Lower leg skin (tissue), 3 donors: ENCODE data around the gene FRAS1.

ENCODE experiments used
- POLR2A ChIP-seq, 2 donors: fragments of 450-650 bp; IDR thresholded peaks; one replicate each; pipeline ENCODE4 v1.6.1; 2016 to 2017; ENCODE audit warnings: antibody characterized with exemption in 2 of 2, mild to moderate bottlenecking in 1 of 2, moderate library complexity in 1 of 2
- TF ChIP-seq, protein P1 (sequence below), 3 donors: fragments of 450-650 bp; IDR thresholded peaks; one replicate each; pipeline ENCODE4 v1.5.1; 2016; ENCODE audit warnings: antibody characterized with exemption in 3 of 3, mild to moderate bottlenecking in 3 of 3, moderate library complexity in 2 of 3

- TF ChIP-seq, protein P1, sequence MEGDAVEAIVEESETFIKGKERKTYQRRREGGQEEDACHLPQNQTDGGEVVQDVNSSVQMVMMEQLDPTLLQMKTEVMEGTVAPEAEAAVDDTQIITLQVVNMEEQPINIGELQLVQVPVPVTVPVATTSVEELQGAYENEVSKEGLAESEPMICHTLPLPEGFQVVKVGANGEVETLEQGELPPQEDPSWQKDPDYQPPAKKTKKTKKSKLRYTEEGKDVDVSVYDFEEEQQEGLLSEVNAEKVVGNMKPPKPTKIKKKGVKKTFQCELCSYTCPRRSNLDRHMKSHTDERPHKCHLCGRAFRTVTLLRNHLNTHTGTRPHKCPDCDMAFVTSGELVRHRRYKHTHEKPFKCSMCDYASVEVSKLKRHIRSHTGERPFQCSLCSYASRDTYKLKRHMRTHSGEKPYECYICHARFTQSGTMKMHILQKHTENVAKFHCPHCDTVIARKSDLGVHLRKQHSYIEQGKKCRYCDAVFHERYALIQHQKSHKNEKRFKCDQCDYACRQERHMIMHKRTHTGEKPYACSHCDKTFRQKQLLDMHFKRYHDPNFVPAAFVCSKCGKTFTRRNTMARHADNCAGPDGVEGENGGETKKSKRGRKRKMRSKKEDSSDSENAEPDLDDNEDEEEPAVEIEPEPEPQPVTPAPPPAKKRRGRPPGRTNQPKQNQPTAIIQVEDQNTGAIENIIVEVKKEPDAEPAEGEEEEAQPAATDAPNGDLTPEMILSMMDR (IDR thresholded peaks at IDR 0.05) = no peak
- no peak for TF ChIP-seq POLR2A (IDR thresholded peaks at IDR 0.05)
Measured at GRCh38 chr4:78039678-78040077, 17.4 kb upstream of the FRAS1 start.
